ENCODE measurements around the gene SV2C.

- TF ChIP-seq SUZ12 (IDR thresholded peaks at IDR 0.05) = no peak
- no peak for TF ChIP-seq ELF4 (IDR thresholded peaks at IDR 0.05)
- no peak for TF ChIP-seq FOXK2 (IDR thresholded peaks at IDR 0.05)
- TF ChIP-seq FOXM1 (IDR thresholded peaks at IDR 0.05; ENCODE audit: borderline replicate concordance) = no peak
These were observed 92.0 kb downstream of the SV2C start for GRCh38 chr5:76175051-76175666.

Measured in HEK293T (cell line).